Upper lobe of right lung (tissue), 1 donor: ENCODE data around the gene ST6GAL1. TPM values are rescaled to one million over a fixed set of nuclear protein-coding genes. Genes with fewer than 3 reads are reported as not detected.
A peak's percentile ranks its signal among the peaks of the same experiment; 100 is the strongest.

Experiments used
- ATAC-seq: fragments of 200-7000 bp; cut with Tn5 transposase; one replicate; pipeline ENCODE4 v1.9.1; 2020; ENCODE audit warnings: mild to moderate bottlenecking, moderate library complexity
- DNase-seq: peaks from one replicate; pipeline ENCODE4 v3.0.0-alpha.2; 2020
- H3K27ac ChIP-seq: fragments of 200-600 bp; one replicate; pipeline ENCODE4 v1.8.0; 2022
- H3K27me3 ChIP-seq: fragments of 200-600 bp; one replicate; pipeline ENCODE4 v1.8.0; 2022; ENCODE audit warnings: mild to moderate bottlenecking
- H3K36me3 ChIP-seq: fragments of 200-600 bp; one replicate; pipeline ENCODE4 v1.8.0; 2022
- H3K4me1 ChIP-seq: fragments of 200-600 bp; one replicate; pipeline ENCODE4 v1.8.0; 2022
- H3K4me3 ChIP-seq: fragments of 200-600 bp; one replicate; pipeline ENCODE4 v1.8.0; 2022; ENCODE audit warnings: mild to moderate bottlenecking
- H3K9me3 ChIP-seq: fragments of 200-600 bp; one replicate; pipeline ENCODE4 v1.8.0; 2022
- CTCF ChIP-seq: fragments of 200-600 bp; IDR thresholded peaks from one replicate; pipeline ENCODE4 v1.8.0; 2022; ENCODE audit warnings: antibody characterized with exemption
- intact Hi-C: fragments of 100-400 bp; cut with DNase I; formaldehyde crosslinking; loops from one replicate; pipeline ENCODE4 v1.11.0; 2022
- total RNA-seq: library from RNA; stranded (reverse); fragmentation: NEBNext Ultra II Directional; extraction: Animal tissue kit (Norgen Biotek cat#: 25700); gene quantifications from one replicate; pipeline ENCODE4 v1.2.1, GENCODE V29; 2021
- donor health status: DM: no; HTN: yes; CAD: no; lungs with severe emphysema.

Gene ST6GAL1
- total RNA-seq, 1 donor from 2014 or later = 116 TPM

DNA sequence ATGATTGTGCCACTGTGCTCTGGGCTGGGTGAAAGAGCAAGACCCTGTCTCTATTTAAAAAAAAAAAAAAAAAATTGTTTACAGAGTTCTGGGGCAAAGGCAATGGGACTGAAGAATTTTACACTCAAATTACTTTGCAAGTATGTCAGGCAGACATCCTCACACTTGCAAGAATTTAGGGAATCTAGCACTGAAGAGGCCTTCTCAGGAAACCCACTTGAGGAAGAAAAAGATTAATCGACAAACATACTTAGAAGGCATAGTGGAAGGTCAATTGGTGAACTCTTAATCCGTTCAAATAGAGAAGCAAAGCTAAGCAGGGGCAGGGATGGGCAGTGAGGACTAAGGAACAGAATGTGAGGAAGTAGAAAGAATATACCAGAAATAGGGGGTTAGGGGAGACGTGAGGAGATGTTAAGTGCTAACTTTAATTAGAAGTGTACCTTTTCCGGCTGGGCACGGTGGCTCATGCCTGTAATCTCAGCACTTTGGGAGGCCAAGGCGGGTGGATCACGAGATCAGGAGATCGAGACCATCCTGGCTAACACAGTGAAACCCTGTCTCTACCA, 15.0 kb downstream of the ST6GAL1 start:
- DNase-seq (no peak), ATAC-seq (peak; percentile 82)
- no peak for TF ChIP-seq CTCF
- Histone ChIP-seq H3K27me3 (no peaks in the 10 kb centered on the region), H3K4me1 (peaks cover 40% of the 10 kb centered on the region), H3K4me3 (no peak overlapping the region), H3K27ac (peak overlapping the region; percentile 3), H3K9me3 (no peaks in the 10 kb centered on the region), H3K36me3 (peaks cover 12% of the 10 kb centered on the region)
- intact Hi-C loops = no loop called here

GRCh38 chr3:186946756-186947375, 16.5 kb downstream of the ST6GAL1 start:
- Histone ChIP-seq H3K4me3 (no peak overlapping the region), H3K27ac (no peak overlapping the region), H3K36me3 (peaks cover 12% of the 10 kb centered on the region), H3K9me3 (no peaks in the 10 kb centered on the region), H3K4me1 (peaks cover 27% of the 10 kb centered on the region), H3K27me3 (no peaks in the 10 kb centered on the region)
- intact Hi-C loops = no loop called here
- ATAC-seq (no peak), DNase-seq (no peak)
- TF ChIP-seq CTCF = no peak

- DNase-seq = no peak
- intact Hi-C loops = no loop called here
- peak overlapping the region; percentile 34 for H3K27ac ChIP-seq
Measured at GRCh38 chr3:186949281-186949982, 19.1 kb downstream of the ST6GAL1 start.

GRCh38 chr3:186950402-186951093, 20.2 kb downstream of the ST6GAL1 start:
- Histone ChIP-seq H3K4me1 (peaks cover 14% of the 10 kb centered on the region), H3K36me3 (no peaks in the 10 kb centered on the region), H3K27me3 (no peaks in the 10 kb centered on the region), H3K27ac (no peak overlapping the region), H3K4me3 (no peak overlapping the region), H3K9me3 (no peaks in the 10 kb centered on the region)
- ATAC-seq (no peak), DNase-seq (no peak)
- no peak for TF ChIP-seq CTCF
- intact Hi-C loops = no loop called here

More at GRCh38 chr3:186949281-186949982, 19.1 kb downstream of the ST6GAL1 start:
- H3K27me3 ChIP-seq = no peaks in the 10 kb centered on the region
- H3K36me3 ChIP-seq = no peaks in the 10 kb centered on the region
- ATAC-seq = no peak
- no peak overlapping the region for H3K4me3 ChIP-seq
- H3K9me3 ChIP-seq = no peaks in the 10 kb centered on the region
- TF ChIP-seq CTCF = no peak
- H3K4me1 ChIP-seq = peaks cover 13% of the 10 kb centered on the region

GRCh38 chr3:186951640-186952552, 21.6 kb downstream of the ST6GAL1 start:
- DNase-seq = no peak
- TF ChIP-seq CTCF = no peak
- Histone ChIP-seq H3K9me3 (no peaks in the 10 kb centered on the region), H3K27ac (peak overlapping the region; percentile 49), H3K36me3 (no peaks in the 10 kb centered on the region), H3K4me3 (no peak overlapping the region), H3K27me3 (no peaks in the 10 kb centered on the region), H3K4me1 (peaks cover 24% of the 10 kb centered on the region)
- intact Hi-C loops = no loop called here
- no peak for ATAC-seq
